Cardiac muscle cell (in vitro differentiated cells and primary cell): ENCODE data around the gene IFT172. TPM values are rescaled to one million over a fixed set of nuclear protein-coding genes. Genes with fewer than 3 reads are reported as not detected.

Source experiments
- DNase-seq, 2 donors: peaks; one replicate each; pipeline versions ENCODE4 v3.0.0 to v3.0.0-alpha.2; 2010 to 2017; ENCODE audit warnings: low read depth in 1 of 2, low spot score in 1 of 2
- H3K27ac ChIP-seq: fragments of 200-600 bp; sonication (generic); 2 replicates; pipeline ENCODE4 v1.5.1; 2016
- H3K27me3 ChIP-seq: fragments of 200-600 bp; sonication (generic); 2 replicates; pipeline ENCODE4 v1.6.0; 2016; ENCODE audit warnings: control low read depth
- H3K36me3 ChIP-seq: fragments of 200-600 bp; sonication (generic); 2 replicates; pipeline ENCODE4 v1.5.1; 2016; ENCODE audit warnings: control low read depth
- H3K4me1 ChIP-seq: fragments of 200-600 bp; sonication (generic); 2 replicates; pipeline ENCODE4 v1.8.1; 2017; ENCODE audit warnings: low read depth, mild to moderate bottlenecking, mixed run types
- H3K4me3 ChIP-seq: fragments of 200-600 bp; sonication (generic); 2 replicates; pipeline ENCODE4 v1.5.1; 2016; ENCODE audit warnings: mild to moderate bottlenecking
- H3K9me3 ChIP-seq: fragments of 200-600 bp; sonication (generic); 2 replicates; pipeline ENCODE4 v1.5.1; 2017; ENCODE audit warnings: low read depth, mild to moderate bottlenecking, control low read depth
- polyA plus RNA-seq: library from polyadenylated mRNA; unstranded; fragments of >200 nt; fragmentation: Nextera tagmentation; extraction: Ambion mirVana; gene quantifications from 2 replicates; pipeline ENCODE4 v1.2.1, GENCODE V29; 2016
- total RNA-seq: library from RNA; depleted of rRNA; stranded (reverse); fragments of >200 nt; gene quantifications from 2 replicates; pipeline ENCODE4 v1.2.3, GENCODE V29; 2016
- TF ChIP-seq, protein P1 (sequence below): IDR thresholded peaks from 2 replicates; pipeline ENCODE4 v1.5.1; 2012; ENCODE audit warnings: low read depth, mild to moderate bottlenecking, low read length

IFT172 gene
- total and polyA plus RNA-seq, 2 experiments from 2014 or later, result 35.1 to 37.6 TPM

DNA sequence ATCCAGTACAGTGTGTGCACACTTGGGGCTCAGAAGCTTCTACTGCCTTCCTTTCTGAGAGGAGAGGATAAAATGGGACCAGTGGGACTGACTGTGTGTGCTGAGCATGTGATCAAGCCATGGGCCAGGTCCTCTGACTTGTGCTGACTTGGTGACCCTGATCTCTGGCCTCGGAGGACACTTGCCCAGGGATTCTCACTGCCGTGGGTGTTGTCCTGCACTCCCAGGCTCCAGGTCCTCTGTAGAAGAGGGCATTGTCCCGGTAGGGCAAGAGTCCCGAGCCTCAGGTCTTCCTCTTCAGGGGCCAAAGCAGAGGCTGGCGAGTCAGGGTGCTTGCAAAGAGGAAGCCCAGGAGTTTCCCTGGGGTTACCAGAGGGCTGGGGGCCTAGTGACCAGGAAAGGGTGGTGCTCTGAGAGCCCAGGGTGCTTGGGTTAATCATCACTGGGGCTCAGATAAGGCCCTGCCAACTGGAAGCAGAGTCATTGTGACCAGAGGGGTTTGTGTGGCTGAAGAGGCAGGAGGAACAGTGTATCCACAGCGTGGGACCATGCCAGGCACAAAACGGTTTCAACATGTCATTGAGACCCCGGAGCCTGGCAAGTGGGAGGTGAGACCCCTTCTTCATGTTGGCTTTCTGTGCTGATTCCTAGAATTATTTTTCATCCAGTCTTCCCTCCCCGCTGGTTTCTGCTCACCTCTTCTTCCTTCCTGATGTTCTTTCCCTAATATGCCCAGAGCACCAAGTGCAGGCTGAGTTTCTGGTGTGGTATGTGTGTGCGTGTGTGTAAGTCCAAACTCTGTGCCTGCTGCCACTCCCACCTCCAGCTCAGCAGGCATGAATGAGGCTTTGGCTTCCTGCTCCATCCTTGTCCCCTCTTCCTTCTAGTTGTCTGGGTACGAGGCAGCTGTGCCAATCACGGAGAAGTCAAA, 7.1 kb upstream of the IFT172 start, which contains the start of gene GCKR:
TSS of gene GCKR (plus strand) at position 483 of the 931 bp plus-strand sequence. CDS start at position 549, 66 bp downstream.
- Histone ChIP-seq H3K9me3 (no peaks in the 10 kb centered on the region), H3K4me3 (no peak within 1 kb of the TSS), H3K36me3 (no peaks in the 10 kb centered on the region), H3K4me1 (no peaks in the 10 kb centered on the region), H3K27ac (no peak within 1 kb of the TSS), H3K27me3 (peaks cover 21% of the 10 kb centered on the region)
- DNase-seq, result peak in 1 of 2 donors; percentile 36
- TF ChIP-seq, protein P1, sequence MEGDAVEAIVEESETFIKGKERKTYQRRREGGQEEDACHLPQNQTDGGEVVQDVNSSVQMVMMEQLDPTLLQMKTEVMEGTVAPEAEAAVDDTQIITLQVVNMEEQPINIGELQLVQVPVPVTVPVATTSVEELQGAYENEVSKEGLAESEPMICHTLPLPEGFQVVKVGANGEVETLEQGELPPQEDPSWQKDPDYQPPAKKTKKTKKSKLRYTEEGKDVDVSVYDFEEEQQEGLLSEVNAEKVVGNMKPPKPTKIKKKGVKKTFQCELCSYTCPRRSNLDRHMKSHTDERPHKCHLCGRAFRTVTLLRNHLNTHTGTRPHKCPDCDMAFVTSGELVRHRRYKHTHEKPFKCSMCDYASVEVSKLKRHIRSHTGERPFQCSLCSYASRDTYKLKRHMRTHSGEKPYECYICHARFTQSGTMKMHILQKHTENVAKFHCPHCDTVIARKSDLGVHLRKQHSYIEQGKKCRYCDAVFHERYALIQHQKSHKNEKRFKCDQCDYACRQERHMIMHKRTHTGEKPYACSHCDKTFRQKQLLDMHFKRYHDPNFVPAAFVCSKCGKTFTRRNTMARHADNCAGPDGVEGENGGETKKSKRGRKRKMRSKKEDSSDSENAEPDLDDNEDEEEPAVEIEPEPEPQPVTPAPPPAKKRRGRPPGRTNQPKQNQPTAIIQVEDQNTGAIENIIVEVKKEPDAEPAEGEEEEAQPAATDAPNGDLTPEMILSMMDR, result no peak

DNA sequence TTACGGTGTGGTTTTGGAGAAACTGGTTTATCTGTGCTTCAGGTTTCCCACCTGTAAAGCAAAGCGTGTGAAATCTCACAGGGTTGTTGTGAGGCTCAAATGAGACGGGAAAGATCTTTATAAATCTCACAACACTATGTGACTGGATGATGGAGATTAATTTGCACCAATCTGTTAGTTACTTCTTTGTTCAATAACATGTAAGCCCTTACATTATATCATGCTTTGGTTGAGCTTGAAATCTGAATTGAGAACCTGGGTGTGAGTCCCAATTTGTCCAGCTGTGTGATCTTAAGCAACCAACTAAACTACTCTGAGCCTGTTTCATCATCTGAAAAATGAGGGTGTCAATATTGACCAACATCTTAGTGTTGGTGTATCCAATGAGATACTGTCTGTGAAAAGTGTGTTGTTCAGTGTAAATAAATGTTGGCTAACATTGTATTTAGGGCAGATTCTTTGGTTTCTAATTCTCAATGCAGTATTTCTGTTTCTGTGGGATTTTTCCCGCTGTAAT, 6.4 kb upstream of the IFT172 start:
- no peak overlapping the region for H3K4me3 ChIP-seq

DNA sequence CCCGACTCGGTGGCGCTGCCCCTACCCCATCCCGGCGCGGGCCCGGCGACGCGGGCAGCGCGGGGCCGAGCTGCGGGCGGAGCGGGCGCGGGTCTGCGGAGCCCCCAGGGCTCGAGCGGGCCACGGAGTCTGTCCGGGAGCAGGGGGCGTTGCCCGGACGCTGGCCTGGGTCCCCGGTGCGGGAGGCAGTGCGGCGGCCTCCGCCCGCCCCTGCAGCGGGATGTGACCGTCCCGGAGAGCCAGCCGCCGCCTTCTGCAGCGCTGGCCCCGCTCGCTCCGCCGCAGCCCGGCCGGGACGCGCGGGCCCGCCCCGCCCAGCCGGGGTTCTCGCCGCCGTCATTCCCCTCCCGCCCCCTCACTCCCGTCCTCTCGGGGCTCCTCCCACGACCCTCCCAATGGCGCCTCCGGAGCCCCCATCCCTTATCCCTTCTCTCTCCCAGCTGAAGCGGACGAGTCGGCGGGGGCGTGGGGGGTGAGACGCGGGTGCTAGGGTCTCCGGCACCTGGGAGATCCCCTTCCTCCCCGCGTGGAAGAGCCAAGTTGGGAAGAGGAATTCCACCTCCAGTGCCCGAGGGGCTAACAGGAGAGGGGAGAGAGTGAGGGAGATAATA, 5.5 kb upstream of the IFT172 start, which contains the start of gene FNDC4:
TSS of gene FNDC4 (minus strand) at position 257 of the 611 bp plus-strand sequence. CDS start 521 bp downstream, outside the sequence.
- no peaks in the 10 kb centered on the region for H3K4me1 ChIP-seq
- TF ChIP-seq, protein P1, result no peak
- peak within 1 kb of the TSS; percentile 56 for H3K4me3 ChIP-seq
- H3K27me3 ChIP-seq, result peaks cover 21% of the 10 kb centered on the region
- no peak within 1 kb of the TSS for H3K27ac ChIP-seq
- H3K9me3 ChIP-seq, result no peaks in the 10 kb centered on the region
- H3K36me3 ChIP-seq, result no peaks in the 10 kb centered on the region
- peak; percentile 17 to 68 for DNase-seq

More for the DNA sequence above, 6.4 kb upstream of the IFT172 start:
- Histone ChIP-seq H3K36me3 (no peaks in the 10 kb centered on the region), H3K9me3 (no peaks in the 10 kb centered on the region), H3K4me1 (no peaks in the 10 kb centered on the region), H3K27me3 (peaks cover 21% of the 10 kb centered on the region), H3K27ac (no peak overlapping the region)
- no peak for DNase-seq
- TF ChIP-seq, protein P1, result no peak

DNA sequence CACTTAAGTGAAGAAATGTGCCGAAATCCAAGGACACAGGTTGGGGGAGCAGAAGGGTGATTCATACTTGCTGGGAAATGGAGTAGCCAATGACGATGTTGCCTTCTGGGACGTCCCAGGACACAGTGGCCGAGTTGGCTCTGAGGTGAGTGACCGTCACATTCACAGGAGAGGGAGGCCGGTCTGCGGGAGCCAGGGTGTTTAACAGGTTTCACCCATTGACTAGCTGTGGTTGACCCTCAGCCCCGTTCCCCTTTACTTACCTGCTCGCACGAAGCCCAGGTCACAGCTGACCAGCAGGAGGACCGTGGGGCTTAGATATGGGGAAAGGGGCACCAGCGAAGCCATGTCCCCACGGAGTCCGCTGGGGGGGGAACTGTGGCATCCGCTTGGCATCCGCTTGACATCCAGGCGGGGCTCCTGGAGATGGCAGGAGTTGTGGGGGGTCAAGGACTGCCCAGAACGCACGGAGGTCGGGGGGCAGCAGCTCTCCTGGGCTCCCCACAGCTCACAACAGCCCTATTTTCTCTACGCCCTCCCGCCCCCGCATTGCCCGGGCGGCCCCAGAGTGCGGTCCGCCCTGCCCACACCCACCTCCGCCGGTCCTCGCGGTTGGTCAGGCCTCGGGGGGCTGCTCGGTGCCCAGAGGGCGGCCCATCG, 4.9 kb upstream of the IFT172 start:
- Histone ChIP-seq H3K9me3 (no peaks in the 10 kb centered on the region), H3K4me3 (peak overlapping the region; percentile 56), H3K27ac (no peak overlapping the region), H3K4me1 (no peaks in the 10 kb centered on the region), H3K27me3 (peaks cover 20% of the 10 kb centered on the region), H3K36me3 (no peaks in the 10 kb centered on the region)
- TF ChIP-seq, protein P1, result no peak
- DNase-seq, result peak; percentile 10 to 80

DNA sequence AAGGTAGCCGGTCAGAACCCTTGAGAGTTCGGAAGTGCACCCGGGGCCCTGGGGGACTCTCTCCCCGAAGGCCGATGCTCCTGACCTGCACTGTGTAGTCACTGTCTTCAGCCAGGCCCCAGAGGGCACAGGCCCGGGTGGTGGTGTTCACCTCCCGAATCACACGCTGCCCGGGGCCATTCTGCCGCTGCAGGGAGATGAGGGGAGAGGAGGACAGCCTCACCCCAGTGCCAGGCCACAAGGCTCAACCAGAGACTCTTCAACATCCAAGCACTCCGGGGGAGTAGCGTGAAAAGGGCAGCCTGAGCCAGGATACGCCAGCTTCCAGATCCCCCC, 4.4 kb upstream of the IFT172 start:
- Histone ChIP-seq H3K36me3 (no peaks in the 10 kb centered on the region), H3K4me3 (no peak overlapping the region), H3K27me3 (peaks cover 16% of the 10 kb centered on the region), H3K9me3 (no peaks in the 10 kb centered on the region), H3K27ac (no peak overlapping the region), H3K4me1 (no peaks in the 10 kb centered on the region)
- TF ChIP-seq, protein P1, result no peak
- no peak for DNase-seq
